ENCODE results near the gene ATP2A1. TPM values are rescaled to one million over a fixed set of nuclear protein-coding genes. Genes with fewer than 3 reads are reported as not detected.

Gene ATP2A1
- total and polyA plus RNA-seq, 2 of the 13 experiments (the other 11 are each of a cell fraction or from before 2014, with no cell fraction given): 3.2 to 12.5 TPM

DNA sequence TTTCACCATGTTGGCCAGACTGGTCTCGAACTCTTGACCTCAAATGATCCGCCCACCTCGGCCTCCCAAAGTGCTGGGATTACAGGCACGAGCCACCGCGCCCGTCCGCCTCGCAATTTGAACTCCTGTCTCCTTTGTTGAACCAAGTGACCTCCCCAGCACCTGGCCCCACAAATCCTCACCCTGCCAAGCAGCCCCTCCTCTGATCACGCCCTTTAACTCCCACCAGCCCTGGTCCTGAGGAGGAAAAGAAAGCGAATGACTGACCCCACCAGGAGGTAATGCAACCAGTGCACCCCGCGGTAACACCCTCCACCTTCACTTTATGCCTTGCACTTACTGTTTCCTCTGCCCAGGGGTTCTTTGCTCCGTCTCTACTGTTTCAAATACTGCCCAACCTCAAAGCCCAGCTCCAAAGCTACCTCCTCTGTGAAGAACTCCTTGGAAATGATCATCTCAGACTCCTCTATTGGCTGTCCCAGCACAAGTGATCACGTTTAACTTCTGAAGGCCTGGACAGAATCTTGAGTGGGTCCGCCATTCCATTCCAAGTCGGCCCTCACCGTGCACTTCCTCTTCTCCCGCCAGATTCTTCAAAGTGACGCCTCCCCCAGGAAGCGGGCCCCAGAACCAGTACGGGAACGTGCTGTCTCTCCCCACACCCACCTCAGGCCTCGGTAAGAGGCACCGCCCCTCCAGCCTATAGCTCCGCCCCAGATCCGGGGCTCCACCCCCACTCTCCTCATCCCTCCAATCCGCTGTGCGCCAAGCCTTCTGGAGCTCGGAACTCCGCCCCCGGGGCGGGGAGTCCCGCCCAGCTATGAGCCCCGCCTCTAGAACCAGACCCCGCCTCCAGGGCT, 57.9 kb downstream of the ATP2A1 start (continued):
- TF ChIP-seq NPAS2 (CRISPR knock-in tag; IDR thresholded peaks at IDR 0.05; ENCODE audit: borderline replicate concordance): no peak
- TF ChIP-seq, protein P1, sequence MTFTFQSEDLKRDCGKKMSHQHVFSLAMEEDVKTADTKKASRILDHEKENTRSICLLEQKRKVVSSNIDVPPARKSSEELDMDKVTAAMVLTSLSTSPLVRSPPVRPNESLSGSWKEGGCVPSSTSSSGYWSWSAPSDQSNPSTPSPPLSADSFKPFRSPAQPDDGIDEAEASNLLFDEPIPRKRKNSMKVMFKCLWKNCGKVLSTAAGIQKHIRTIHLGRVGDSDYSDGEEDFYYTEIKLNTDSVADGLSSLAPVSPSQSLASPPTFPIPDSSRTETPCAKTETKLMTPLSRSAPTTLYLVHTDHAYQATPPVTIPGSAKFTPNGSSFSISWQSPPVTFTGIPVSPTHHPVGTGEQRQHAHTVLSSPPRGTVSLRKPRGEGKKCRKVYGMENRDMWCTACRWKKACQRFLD (CRISPR knock-in tag; IDR thresholded peaks at IDR 0.05; ENCODE audit: borderline replicate concordance): no peak
- TF ChIP-seq KDM1A (CRISPR knock-in tag; IDR thresholded peaks at IDR 0.05): no peak
- TF ChIP-seq ATAD3A (CRISPR knock-in tag; IDR thresholded peaks at IDR 0.05): no peak
- no peak for TF ChIP-seq ZNF552 (CRISPR knock-in tag; IDR thresholded peaks at IDR 0.05; ENCODE audit: borderline replicate concordance)
- TF ChIP-seq, protein P2, sequence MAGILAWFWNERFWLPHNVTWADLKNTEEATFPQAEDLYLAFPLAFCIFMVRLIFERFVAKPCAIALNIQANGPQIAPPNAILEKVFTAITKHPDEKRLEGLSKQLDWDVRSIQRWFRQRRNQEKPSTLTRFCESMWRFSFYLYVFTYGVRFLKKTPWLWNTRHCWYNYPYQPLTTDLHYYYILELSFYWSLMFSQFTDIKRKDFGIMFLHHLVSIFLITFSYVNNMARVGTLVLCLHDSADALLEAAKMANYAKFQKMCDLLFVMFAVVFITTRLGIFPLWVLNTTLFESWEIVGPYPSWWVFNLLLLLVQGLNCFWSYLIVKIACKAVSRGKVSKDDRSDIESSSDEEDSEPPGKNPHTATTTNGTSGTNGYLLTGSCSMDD (CRISPR knock-in tag; IDR thresholded peaks at IDR 0.05): no peak
- TF ChIP-seq FLYWCH1 (CRISPR knock-in tag; IDR thresholded peaks at IDR 0.05): no peak
- no peak for TF ChIP-seq ZFP36L2 (CRISPR knock-in tag; IDR thresholded peaks at IDR 0.05)
- no peak for TF ChIP-seq HDAC2 (CRISPR knock-in tag; IDR thresholded peaks at IDR 0.05)
- 0 out of 2 replicates have a peak, but pooled peaks have one; percentile 68 for TF ChIP-seq ZSCAN29 (CRISPR knock-in tag; conservative IDR thresholded peaks at IDR 0.05)
- TF ChIP-seq ZNF260 (CRISPR knock-in tag; IDR thresholded peaks at IDR 0.05; ENCODE audit: borderline replicate concordance, low read depth): no peak
- no peak for TF ChIP-seq ZNF160 (CRISPR knock-in tag; IDR thresholded peaks at IDR 0.05)
- no peak for TF ChIP-seq NFIB (CRISPR knock-in tag; IDR thresholded peaks at IDR 0.05; ENCODE audit: borderline replicate concordance)
- TF ChIP-seq, protein P3, sequence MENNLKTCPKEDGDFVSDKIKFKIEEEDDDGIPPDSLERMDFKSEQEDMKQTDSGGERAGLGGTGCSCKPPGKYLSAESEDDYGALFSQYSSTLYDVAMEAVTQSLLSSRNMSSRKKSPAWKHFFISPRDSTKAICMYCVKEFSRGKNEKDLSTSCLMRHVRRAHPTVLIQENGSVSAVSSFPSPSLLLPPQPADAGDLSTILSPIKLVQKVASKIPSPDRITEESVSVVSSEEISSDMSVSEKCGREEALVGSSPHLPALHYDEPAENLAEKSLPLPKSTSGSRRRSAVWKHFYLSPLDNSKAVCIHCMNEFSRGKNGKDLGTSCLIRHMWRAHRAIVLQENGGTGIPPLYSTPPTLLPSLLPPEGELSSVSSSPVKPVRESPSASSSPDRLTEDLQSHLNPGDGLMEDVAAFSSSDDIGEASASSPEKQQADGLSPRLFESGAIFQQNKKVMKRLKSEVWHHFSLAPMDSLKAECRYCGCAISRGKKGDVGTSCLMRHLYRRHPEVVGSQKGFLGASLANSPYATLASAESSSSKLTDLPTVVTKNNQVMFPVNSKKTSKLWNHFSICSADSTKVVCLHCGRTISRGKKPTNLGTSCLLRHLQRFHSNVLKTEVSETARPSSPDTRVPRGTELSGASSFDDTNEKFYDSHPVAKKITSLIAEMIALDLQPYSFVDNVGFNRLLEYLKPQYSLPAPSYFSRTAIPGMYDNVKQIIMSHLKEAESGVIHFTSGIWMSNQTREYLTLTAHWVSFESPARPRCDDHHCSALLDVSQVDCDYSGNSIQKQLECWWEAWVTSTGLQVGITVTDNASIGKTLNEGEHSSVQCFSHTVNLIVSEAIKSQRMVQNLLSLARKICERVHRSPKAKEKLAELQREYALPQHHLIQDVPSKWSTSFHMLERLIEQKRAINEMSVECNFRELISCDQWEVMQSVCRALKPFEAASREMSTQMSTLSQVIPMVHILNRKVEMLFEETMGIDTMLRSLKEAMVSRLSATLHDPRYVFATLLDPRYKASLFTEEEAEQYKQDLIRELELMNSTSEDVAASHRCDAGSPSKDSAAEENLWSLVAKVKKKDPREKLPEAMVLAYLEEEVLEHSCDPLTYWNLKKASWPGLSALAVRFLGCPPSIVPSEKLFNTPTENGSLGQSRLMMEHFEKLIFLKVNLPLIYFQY (CRISPR knock-in tag; IDR thresholded peaks at IDR 0.05; ENCODE audit: borderline replicate concordance): no peak
- TF ChIP-seq ZNF530 (CRISPR knock-in tag; IDR thresholded peaks at IDR 0.05; ENCODE audit: low read depth): no peak
- no peak for TF ChIP-seq ZNF792 (CRISPR knock-in tag; IDR thresholded peaks at IDR 0.05)
- 0 out of 2 replicates have a peak, but pooled peaks have one; percentile 24 for TF ChIP-seq ERF (CRISPR knock-in tag; IDR thresholded peaks at IDR 0.05)
- no peak; the same call in 1 of the 2 replicates for TF ChIP-seq ZBTB7B (CRISPR knock-in tag; IDR thresholded peaks at IDR 0.05)
- TF ChIP-seq BCL6 (CRISPR knock-in tag; IDR thresholded peaks at IDR 0.05): no peak
- TF ChIP-seq ZMYM2 (CRISPR knock-in tag; IDR thresholded peaks at IDR 0.05): peak; percentile 78; the same call in 1 of the 2 replicates
- TF ChIP-seq, protein P4, sequence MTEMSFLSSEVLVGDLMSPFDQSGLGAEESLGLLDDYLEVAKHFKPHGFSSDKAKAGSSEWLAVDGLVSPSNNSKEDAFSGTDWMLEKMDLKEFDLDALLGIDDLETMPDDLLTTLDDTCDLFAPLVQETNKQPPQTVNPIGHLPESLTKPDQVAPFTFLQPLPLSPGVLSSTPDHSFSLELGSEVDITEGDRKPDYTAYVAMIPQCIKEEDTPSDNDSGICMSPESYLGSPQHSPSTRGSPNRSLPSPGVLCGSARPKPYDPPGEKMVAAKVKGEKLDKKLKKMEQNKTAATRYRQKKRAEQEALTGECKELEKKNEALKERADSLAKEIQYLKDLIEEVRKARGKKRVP (CRISPR knock-in tag; IDR thresholded peaks at IDR 0.05): no peak; a peak in 1 of 4 replicates

Measured in HepG2 (cell line).